ENCODE data around the gene LRRC56.

LRRC56 gene

GRCh38 chr11:544817-545166 lies 7.5 kb downstream of the LRRC56 start:
- no peak for DNase-seq

GRCh38 chr11:545171-545570 lies 7.8 kb downstream of the LRRC56 start:
- no peak for DNase-seq

- DNase-seq, result no peak
These were observed 11.6 kb downstream of the LRRC56 start for GRCh38 chr11:548700-549603.

- DNase-seq, result no peak
These were observed 12.9 kb downstream of the LRRC56 start for GRCh38 chr11:550021-550745.

GRCh38 chr11:550746-551085 lies 13.4 kb downstream of the LRRC56 start:
- DNase-seq, result no peak

- DNase-seq, result no peak
These were observed 13.8 kb downstream of the LRRC56 start for GRCh38 chr11:551131-551530.

- no peak for DNase-seq
These were observed 14.3 kb downstream of the LRRC56 start for GRCh38 chr11:551596-551995.

GRCh38 chr11:553083-553987 lies 16.0 kb downstream of the LRRC56 start:
- DNase-seq, result no peak

GRCh38 chr11:553988-554340 lies 16.6 kb downstream of the LRRC56 start:
- DNase-seq, result no peak

- peak; percentile 73 for DNase-seq
These were observed 17.3 kb downstream of the LRRC56 start for GRCh38 chr11:554428-555226.

GRCh38 chr11:555227-555779 lies 18.0 kb downstream of the LRRC56 start:
- DNase-seq, result no peak

GRCh38 chr11:555780-556661 lies 18.7 kb downstream of the LRRC56 start:
- DNase-seq, result no peak

- no peak for DNase-seq
These were observed 19.4 kb downstream of the LRRC56 start for GRCh38 chr11:556662-557256.

- no peak for DNase-seq
These were observed 20.2 kb downstream of the LRRC56 start for GRCh38 chr11:557328-558132.

- no peak for DNase-seq
These were observed 21.2 kb downstream of the LRRC56 start for GRCh38 chr11:558503-558902.

- no peak for DNase-seq
These were observed 21.8 kb downstream of the LRRC56 start for GRCh38 chr11:559020-559620.

GRCh38 chr11:559712-560304 lies 22.5 kb downstream of the LRRC56 start:
- DNase-seq, result no peak

- DNase-seq, result peak; percentile 91
These were observed 23.2 kb downstream of the LRRC56 start, which contains the start of the genes LMNTD2 and RASSF7 for GRCh38 chr11:560305-561147. LMNTD2 (minus strand) TSS chr11:560738; CDS start chr11:560716, 22 bp downstream. RASSF7 (plus strand) TSS chr11:560970; CDS start chr11:561769, 799 bp downstream.

Measured in CD4-positive, alpha-beta T cell treated with Interleukin-4 for 4 hours (primary cell).